GM12878 (cell line): ENCODE results near the gene IQCK. TPM values are rescaled to one million over a fixed set of nuclear protein-coding genes. Genes with fewer than 3 reads are reported as not detected.

Experiments
- ATAC-seq: fragments of 200-7000 bp; cut with Tn5 transposase; 3 replicates; pipeline ENCODE4 v1.9.1; 2020; ENCODE audit warnings: mild to moderate bottlenecking, moderate library complexity
- BruUV-seq: library from RNA; stranded (reverse); fragments of 400-500 nt; replicated peaks from 2 replicates; lab custom pipeline; 2021; lab: Mats Ljungman, UMichigan
- CTCF ChIA-PET: fragments of 300-600 bp; sonication (Branson Sonifier 250); formaldehyde crosslinking; extraction: SDS; loops from one replicate; lab custom pipeline; 2021; ENCODE audit warnings: inconsistent platforms; lab: Yijun Ruan, JAX
- POLR2A ChIA-PET: fragments of 350-600 bp; formaldehyde crosslinking; extraction: SDS; loops from one replicate; lab custom pipeline; 2021; ENCODE audit warnings: inconsistent platforms; lab: Charles Lee
- RAD21 ChIA-PET: fragments of 300-600 bp; sonication (Branson Sonifier 250); formaldehyde crosslinking; loops from one replicate; lab custom pipeline; 2023; ENCODE audit warnings: antibody characterized with exemption; ENCODE audit not compliant: unreplicated experiment; lab: Charles Lee
- SMC1A ChIA-PET: fragments of 300-600 bp; sonication (Branson Sonifier 250); formaldehyde crosslinking; loops from one replicate; lab custom pipeline; 2023; ENCODE audit not compliant: unreplicated experiment, uncharacterized antibody; lab: Charles Lee
- DNase-seq: peaks from one replicate; pipeline ENCODE4 v3.0.0-alpha.2; 2011; ENCODE audit warnings: low read depth, low spot score
- FAIRE-seq: peaks from 3 replicates; lab custom pipeline; 2011; peaks lifted over from hg19 to GRCh38; lab: Jason Lieb, UNC
- H2AFZ ChIP-seq: 2 replicates; pipeline ENCODE4 v1.6.0; 2011; ENCODE audit warnings: low read depth, low read length, control low read depth; ENCODE audit not compliant: control insufficient read depth
- H3K27ac ChIP-seq: 2 replicates; pipeline ENCODE4 v1.5.1; 2011; ENCODE audit warnings: control low read depth; ENCODE audit not compliant: control insufficient read depth, insufficient read depth
- H3K27me3 ChIP-seq, 2 experiments: replicated peaks in 1 of 2; 2 replicates each; pipeline versions ENCODE4 v1.6.0 to v1.6.1; 2011; ENCODE audit warnings: low read length in 1 of 2; ENCODE audit not compliant: control insufficient read depth in 2 of 2, insufficient read depth in 2 of 2
- H3K36me3 ChIP-seq, 2 experiments: 2 replicates each; pipeline ENCODE4 v1.5.1; 2011; ENCODE audit warnings: low read length in 1 of 2; ENCODE audit not compliant: control insufficient read depth in 2 of 2, insufficient read depth in 2 of 2
- H3K4me1 ChIP-seq: 2 replicates; pipeline ENCODE4 v1.6.1; 2011; ENCODE audit warnings: mild to moderate bottlenecking, low read length, moderate library complexity, mixed read lengths; ENCODE audit not compliant: control insufficient read depth, insufficient read depth
- H3K4me2 ChIP-seq: 2 replicates; pipeline ENCODE4 v1.6.0; 2011; ENCODE audit warnings: control low read depth; ENCODE audit not compliant: control insufficient read depth, insufficient read depth
- H3K4me3 ChIP-seq: fragments of 200-600 bp; sonication (generic); 2 replicates; pipeline ENCODE4 v1.5.1; 2016
- H3K79me2 ChIP-seq: 2 replicates; pipeline ENCODE4 v1.6.0; 2011; ENCODE audit warnings: low read length; ENCODE audit not compliant: control insufficient read depth, insufficient read depth
- H3K9ac ChIP-seq: 2 replicates; pipeline ENCODE4 v1.8.0; 2011; ENCODE audit warnings: low read length, control low read depth, mixed read lengths; ENCODE audit not compliant: control insufficient read depth, insufficient read depth
- H3K9me3 ChIP-seq: replicated peaks from 3 replicates; pipeline ENCODE4 v1.5.1; 2011; ENCODE audit warnings: mild to moderate bottlenecking, low read length; ENCODE audit not compliant: control insufficient read depth, insufficient read depth
- H4K20me1 ChIP-seq: 2 replicates; pipeline ENCODE4 v1.6.0; 2011; ENCODE audit not compliant: control insufficient read depth, insufficient read depth
- BACH1 ChIP-seq: fragments of 450-650 bp; IDR thresholded peaks from 2 replicates; pipeline ENCODE4 v1.6.1; 2017; ENCODE audit warnings: mild to moderate bottlenecking, borderline replicate concordance
- JUNB ChIP-seq: IDR thresholded peaks from 2 replicates; pipeline ENCODE4 v1.6.1; 2016; ENCODE audit warnings: antibody characterized with exemption, mild to moderate bottlenecking
- MAX ChIP-seq: IDR thresholded peaks from 2 replicates; pipeline ENCODE4 v1.6.1; 2012; ENCODE audit warnings: low read depth, low read length, improper control_type of control experiment
- MTA3 ChIP-seq: IDR thresholded peaks from 2 replicates; pipeline ENCODE4 v1.6.1; 2012; ENCODE audit warnings: low read length, inconsistent platforms, borderline replicate concordance
- RELA ChIP-seq: fragments of 450-650 bp; IDR thresholded peaks from 2 replicates; pipeline ENCODE4 v1.8.0; 2014; ENCODE audit warnings: borderline replicate concordance; ENCODE audit not compliant: partially characterized antibody
- TAF1 ChIP-seq: IDR thresholded peaks from 2 replicates; pipeline ENCODE4 v1.6.1; 2011; ENCODE audit warnings: mild to moderate bottlenecking, low read depth, low read length, borderline replicate concordance
- WGBS: methylation state at CpG from one replicate; pipeline ENCODE4 v1.1.6; 2016; ENCODE audit warnings: low lambda C conversion rate; ENCODE audit not compliant: insufficient replicate concordance, insufficient coverage; ENCODE audit errors: missing lambda C conversion rate; 5-methylcytosine and 5-hydroxymethylcytosine counted together
- in situ Hi-C: fragments of 300-500 bp; cut with MboI; formaldehyde crosslinking; loops from 9 replicates; pipeline ENCODE4 v1.14.3; 2018; ENCODE audit warnings: mixed read lengths
- intact Hi-C: fragments of 100-400 bp; cut with micrococcal nuclease; formaldehyde crosslinking; loops from one replicate; pipeline ENCODE4 v1.14.2; 2022; ENCODE audit not compliant: unreplicated experiment
- polyA plus RNA-seq, 11 experiments: library from polyadenylated mRNA; depleted of rRNA in 4 of 11; unstranded in 6 of 11; stranded (reverse) in 5 of 11; fragments of >200 nt; fragmentation: Nextera tagmentation in 4 of 11; fragmentation: Illumina TruSeq in 1 of 11; extraction: Ambion mirVana in 4 of 11; extraction: Trizol in 1 of 11; gene quantifications; 1 replicate in 1 of 11; 2 replicates in 10 of 11; pipeline versions ENCODE4 v1.2.1 to v1.2.3, GENCODE V29; 2011 to 2016; ENCODE audit warnings: inconsistent platforms in 2 of 11, missing spikeins in 2 of 11, low read depth in 1 of 11
- total RNA-seq, 4 experiments: library from RNA; depleted of rRNA in 3 of 4; stranded (reverse); fragments of >200 nt in 3 of 4; fragmentation: Illumina TruSeq in 1 of 4; extraction: Trizol in 1 of 4; gene quantifications; 2 replicates each; pipeline versions ENCODE4 v1.2.1 to v1.2.3, GENCODE V29; 2013 to 2021
- TF ChIP-seq, protein P1 (sequence below): IDR thresholded peaks from 2 replicates; pipeline ENCODE4 v1.6.1; 2012; ENCODE audit warnings: low read depth, low read length, improper control_type of control experiment

The IQCK gene
- total and polyA plus RNA-seq, 10 of the 15 experiments (the other 5 are each of a cell fraction or from before 2014, with no cell fraction given) = 1.0 to 4.2 (median 2.4) TPM

GRCh38 chr16:19783363-19784182 is 65.5 kb downstream of the IQCK start (continued):
- TF ChIP-seq RELA (no peak), BACH1 (no peak), MAX (no peak)

- no peak for TF ChIP-seq TAF1
- no peak for TF ChIP-seq JUNB
- TF ChIP-seq, protein P1, sequence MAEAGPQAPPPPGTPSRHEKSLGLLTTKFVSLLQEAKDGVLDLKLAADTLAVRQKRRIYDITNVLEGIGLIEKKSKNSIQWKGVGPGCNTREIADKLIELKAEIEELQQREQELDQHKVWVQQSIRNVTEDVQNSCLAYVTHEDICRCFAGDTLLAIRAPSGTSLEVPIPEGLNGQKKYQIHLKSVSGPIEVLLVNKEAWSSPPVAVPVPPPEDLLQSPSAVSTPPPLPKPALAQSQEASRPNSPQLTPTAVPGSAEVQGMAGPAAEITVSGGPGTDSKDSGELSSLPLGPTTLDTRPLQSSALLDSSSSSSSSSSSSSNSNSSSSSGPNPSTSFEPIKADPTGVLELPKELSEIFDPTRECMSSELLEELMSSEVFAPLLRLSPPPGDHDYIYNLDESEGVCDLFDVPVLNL = no peak
- no peak for TF ChIP-seq MTA3
- FAIRE-seq (no peak), ATAC-seq (no peak), DNase-seq (no peak)
- Histone ChIP-seq H2AFZ (no peak overlapping the region), H3K4me1 (no peaks in the 10 kb centered on the region), H3K27me3 (no peaks in the 10 kb centered on the region), H3K4me3 (no peak overlapping the region), H3K9ac (no peak overlapping the region), H3K27ac (no peak overlapping the region), H3K79me2 (no peaks in the 10 kb centered on the region), H3K36me3 (no peaks in the 10 kb centered on the region), H3K4me2 (no peak overlapping the region), H3K9me3 (no peaks in the 10 kb centered on the region), H4K20me1 (no peaks in the 10 kb centered on the region)
- ChIA-PET POLR2A (no interaction called here), CTCF (no interaction called here), RAD21 (no interaction called here), SMC1A (no interaction called here)
- intact Hi-C loops = no loop called here
- in situ Hi-C loops = no loop called here
- 28% methylated on average over 3 of the region's 3 CpGs for WGBS
- BruUV-seq = no TSS peak
Measured at GRCh38 chr16:19784183-19784736, 66.2 kb downstream of the IQCK start.
